ENCODE data around the gene ERMARD.

GRCh38 chr6:169738204-169738975 lies 13.0 kb upstream of the ERMARD start:
- TF ChIP-seq FOXM1 (IDR thresholded peaks at IDR 0.05; ENCODE audit: borderline replicate concordance) (no peak), ELF4 (IDR thresholded peaks at IDR 0.05) (no peak), SP1 (IDR thresholded peaks at IDR 0.05) (no peak), TARDBP (IDR thresholded peaks at IDR 0.05) (no peak), SUZ12 (IDR thresholded peaks at IDR 0.05) (no peak), ARNT (IDR thresholded peaks at IDR 0.05) (no peak), HDGF (IDR thresholded peaks at IDR 0.05; ENCODE audit: borderline replicate concordance) (no peak), FOXA1 (IDR thresholded peaks at IDR 0.05) (no peak), ZNF384 (IDR thresholded peaks at IDR 0.05) (no peak), PKNOX1 (IDR thresholded peaks at IDR 0.05) (no peak), BHLHE40 (IDR thresholded peaks at IDR 0.05; ENCODE audit: borderline replicate concordance) (no peak)
